Effector memory CD8-positive, alpha-beta T cell (primary cell): ENCODE data around the gene AZIN2.

ENCODE experiments used
- ATAC-seq: fragments of 150-1000 bp; cut with Tn5 transposase; replicated peaks from 2 replicates; pipeline ENCODE4 v1.10.0; 2021; ENCODE audit warnings: mild to moderate bottlenecking, moderate library complexity
- DNase-seq, 3 experiments: peaks; one replicate each; pipeline ENCODE4 v3.0.0; 2021
- H3K27ac Mint-ChIP-seq, 2 donors: one replicate each; pipeline ENCODE4 v1.8.0; 2022; ENCODE audit warnings: mild to moderate bottlenecking in 2 of 2, mixed read lengths in 2 of 2, moderate library complexity in 2 of 2
- H3K27me3 Mint-ChIP-seq, 2 donors: one replicate each; pipeline ENCODE4 v1.8.0; 2022; ENCODE audit warnings: mixed read lengths in 2 of 2
- H3K36me3 Mint-ChIP-seq: one replicate; pipeline ENCODE4 v1.8.0; 2022; ENCODE audit warnings: mild to moderate bottlenecking, moderate library complexity, mixed read lengths; ENCODE audit not compliant: insufficient read depth
- H3K4me1 Mint-ChIP-seq, 2 donors: one replicate each; pipeline ENCODE4 v1.8.0; 2022; ENCODE audit warnings: low read depth in 2 of 2, mixed read lengths in 2 of 2
- H3K4me3 Mint-ChIP-seq, 2 donors: one replicate each; pipeline ENCODE4 v1.8.0; 2022; ENCODE audit warnings: mild to moderate bottlenecking in 2 of 2, mixed read lengths in 2 of 2, moderate library complexity in 2 of 2
- H3K9me3 Mint-ChIP-seq, 2 donors: one replicate each; pipeline ENCODE4 v1.8.0; 2022; ENCODE audit warnings: mixed read lengths in 2 of 2

AZIN2 gene

DNA sequence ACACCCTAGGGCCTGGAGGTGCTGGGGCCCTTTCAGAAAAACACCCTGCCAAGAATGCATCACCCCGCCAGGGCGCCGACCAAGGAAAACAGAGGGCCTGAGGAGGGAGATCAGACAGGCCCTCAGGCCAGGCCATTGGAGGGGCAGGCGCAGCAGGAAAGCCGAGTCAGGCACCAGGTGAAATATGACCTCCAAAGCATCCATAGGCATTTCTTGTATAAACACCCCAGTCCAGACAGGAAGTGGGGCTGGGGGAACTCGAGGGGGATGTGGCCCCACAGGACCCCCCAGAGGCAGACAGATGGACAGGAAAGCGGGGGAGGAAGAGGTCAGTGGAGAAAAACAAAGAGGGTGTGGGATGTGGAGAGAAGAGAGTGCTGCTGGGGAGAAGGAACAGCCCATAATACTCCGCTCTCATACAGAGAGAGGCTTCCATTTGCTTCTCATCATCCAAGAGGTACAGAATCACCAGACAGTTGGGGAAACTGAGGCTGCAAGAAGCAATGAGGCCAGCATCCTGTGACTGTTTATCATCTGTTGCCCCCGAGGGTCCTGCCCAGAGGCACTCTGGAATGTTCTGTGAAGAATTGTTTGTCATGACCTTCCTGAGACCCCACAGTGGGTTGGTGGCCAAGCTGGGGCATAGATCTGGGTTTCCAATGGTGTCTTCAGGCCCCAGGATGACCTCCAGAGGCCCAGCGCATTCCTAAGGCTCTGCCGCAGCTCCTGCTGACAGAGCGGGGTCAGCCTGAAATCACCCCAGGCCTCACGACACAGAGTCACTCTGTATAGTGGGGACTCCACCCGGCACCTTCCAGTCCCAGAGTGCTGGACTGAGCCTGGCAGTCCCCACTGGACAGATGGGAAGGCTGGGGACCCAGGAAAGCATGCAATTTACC, 82.9 kb downstream of the AZIN2 start:
- no peak for DNase-seq
- no peak overlapping the region for H3K4me3 Mint-ChIP-seq
- H3K4me1 Mint-ChIP-seq, result peaks cover 0 to 12% of the 10 kb centered on the region in 2 donors
- no peak overlapping the region for H3K27ac Mint-ChIP-seq
- peaks cover 38% of the 10 kb centered on the region for H3K36me3 Mint-ChIP-seq
- ATAC-seq, result no peak
- no peaks in the 10 kb centered on the region for H3K27me3 Mint-ChIP-seq
- no peaks in the 10 kb centered on the region for H3K9me3 Mint-ChIP-seq

DNA sequence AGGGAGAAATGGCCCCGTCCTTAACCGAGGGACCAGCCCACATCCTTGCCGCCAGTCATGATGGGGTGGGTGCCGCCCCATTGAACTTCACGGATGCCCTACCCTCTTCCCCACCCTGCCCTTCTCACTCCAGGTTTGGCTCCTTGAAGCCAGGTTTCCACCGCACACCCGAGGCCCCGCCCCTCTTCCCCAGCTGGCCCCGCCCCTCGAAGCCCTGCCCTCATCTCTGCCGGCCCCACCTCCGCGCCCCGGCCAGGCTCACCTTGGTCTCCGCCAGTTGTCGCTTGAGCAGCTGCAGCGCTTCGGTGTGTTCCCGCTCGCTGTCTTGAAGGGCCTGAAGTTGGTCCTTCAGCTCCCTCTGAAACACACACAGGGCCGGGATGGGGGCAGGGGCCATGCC, 84.3 kb downstream of the AZIN2 start:
- Mint-ChIP-seq H3K4me3 (no peak overlapping the region), H3K27ac (no peak overlapping the region), H3K36me3 (peaks cover 30% of the 10 kb centered on the region), H3K27me3 (no peaks in the 10 kb centered on the region), H3K9me3 (no peaks in the 10 kb centered on the region), H3K4me1 (peaks cover 0 to 18% of the 10 kb centered on the region in 2 donors)
- DNase-seq (no peak), ATAC-seq (no peak)

DNA sequence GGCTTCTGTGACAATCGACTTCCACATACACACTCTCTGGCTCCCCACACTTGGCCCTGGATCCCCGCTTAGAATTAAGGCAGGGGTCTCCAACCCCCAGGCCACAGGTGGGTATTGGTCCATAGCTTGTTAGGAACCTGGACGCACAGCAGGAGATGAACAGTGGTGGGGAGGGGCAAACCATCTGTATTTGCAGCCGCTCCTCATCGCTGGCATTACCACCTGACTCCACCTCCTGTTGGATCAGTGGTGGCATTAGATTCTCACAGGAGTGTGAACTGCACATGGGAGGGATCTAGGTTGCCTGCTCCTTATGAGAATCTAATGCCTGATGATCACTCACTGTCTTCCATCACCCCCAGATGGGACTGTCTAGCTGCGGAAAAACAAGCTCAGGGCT, 84.9 kb downstream of the AZIN2 start:
- Mint-ChIP-seq H3K9me3 (no peaks in the 10 kb centered on the region), H3K27ac (no peak overlapping the region), H3K4me1 (peaks cover 2 to 19% of the 10 kb centered on the region in 2 donors), H3K4me3 (no peak overlapping the region), H3K27me3 (no peaks in the 10 kb centered on the region), H3K36me3 (peaks cover 29% of the 10 kb centered on the region)
- DNase-seq (no peak), ATAC-seq (no peak)

DNA sequence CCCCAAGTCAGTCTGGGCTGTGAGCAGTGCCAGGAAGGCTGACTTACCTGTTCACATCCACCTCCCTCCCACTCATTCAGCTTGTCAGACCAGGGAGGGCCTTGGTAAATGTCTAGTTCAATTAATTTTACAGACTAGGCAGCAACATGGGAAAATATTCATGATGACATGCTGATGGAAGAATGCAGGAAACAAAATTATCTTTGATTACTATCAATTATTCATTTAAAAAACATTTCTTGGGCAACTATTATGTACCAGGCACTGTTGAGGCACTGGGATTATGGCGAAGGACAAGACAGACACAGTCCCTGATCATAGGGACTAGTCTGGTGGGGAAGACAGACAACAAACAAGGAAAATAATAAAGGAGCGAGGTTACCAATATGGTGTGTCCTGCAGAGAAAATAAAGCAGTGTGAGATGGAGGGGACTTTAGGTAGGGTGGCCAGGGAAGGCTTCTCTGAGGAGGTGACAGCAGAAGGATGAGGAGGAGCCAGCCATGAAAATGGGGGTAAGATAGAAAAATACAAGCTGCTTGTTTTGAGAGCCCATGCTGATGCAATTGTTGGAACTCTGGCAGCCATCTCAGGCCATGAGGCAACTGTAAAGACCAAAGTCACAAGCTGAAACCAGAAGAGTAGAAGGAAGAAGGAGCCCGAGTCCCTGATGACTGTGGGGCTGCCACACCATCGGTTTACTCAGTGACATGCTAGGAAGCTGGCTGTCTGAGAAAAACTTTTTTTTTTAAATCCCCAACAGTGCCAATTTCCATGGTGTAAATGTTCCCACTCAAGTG, 86.9 kb downstream of the AZIN2 start:
- Mint-ChIP-seq H3K4me1 (peaks cover 18 to 29% of the 10 kb centered on the region in 2 donors), H3K36me3 (peaks cover 15% of the 10 kb centered on the region), H3K27ac (no peak overlapping the region), H3K9me3 (no peaks in the 10 kb centered on the region), H3K27me3 (no peaks in the 10 kb centered on the region), H3K4me3 (no peak overlapping the region)
- ATAC-seq (no peak), DNase-seq (no peak)

DNA sequence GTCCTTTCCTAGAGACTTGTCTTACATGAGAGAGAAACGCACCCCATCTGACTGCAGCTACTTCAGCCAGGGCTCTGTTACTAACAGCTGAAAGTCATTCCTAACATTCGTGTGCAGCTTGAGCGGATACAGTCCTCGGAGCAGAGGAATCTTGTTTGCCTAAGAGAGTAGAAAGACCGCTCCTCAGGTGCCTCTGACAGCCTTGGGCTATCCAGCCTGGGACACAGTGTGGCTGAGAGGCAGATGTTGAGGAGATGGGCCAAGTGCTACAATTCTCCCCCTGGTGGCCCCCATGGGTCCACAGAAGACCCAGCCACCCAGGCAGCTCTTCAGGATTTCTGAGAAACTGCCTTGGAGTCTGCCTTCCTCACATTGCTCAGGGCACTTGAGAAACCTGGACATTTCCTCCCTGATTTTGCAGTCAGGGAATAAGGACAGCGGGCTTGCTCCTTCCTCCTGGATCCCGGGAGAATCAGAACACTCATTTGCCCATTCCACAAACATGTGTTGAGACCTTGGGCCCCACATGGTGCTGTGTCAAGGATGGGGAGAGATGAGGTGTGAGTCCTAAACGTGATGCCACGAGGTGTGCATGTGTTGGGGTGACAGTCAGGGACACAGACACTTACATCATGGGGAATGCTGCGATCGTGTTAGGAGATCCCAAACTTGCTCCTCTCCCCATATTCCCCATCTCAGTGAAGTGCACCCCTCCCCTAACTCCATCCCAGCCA, 87.8 kb downstream of the AZIN2 start:
- Mint-ChIP-seq H3K9me3 (no peaks in the 10 kb centered on the region), H3K4me1 (peaks cover 24 to 30% of the 10 kb centered on the region in 2 donors), H3K27ac (no peak overlapping the region), H3K27me3 (no peaks in the 10 kb centered on the region), H3K4me3 (no peak overlapping the region), H3K36me3 (peaks cover 15% of the 10 kb centered on the region)
- DNase-seq (no peak), ATAC-seq (no peak)

DNA sequence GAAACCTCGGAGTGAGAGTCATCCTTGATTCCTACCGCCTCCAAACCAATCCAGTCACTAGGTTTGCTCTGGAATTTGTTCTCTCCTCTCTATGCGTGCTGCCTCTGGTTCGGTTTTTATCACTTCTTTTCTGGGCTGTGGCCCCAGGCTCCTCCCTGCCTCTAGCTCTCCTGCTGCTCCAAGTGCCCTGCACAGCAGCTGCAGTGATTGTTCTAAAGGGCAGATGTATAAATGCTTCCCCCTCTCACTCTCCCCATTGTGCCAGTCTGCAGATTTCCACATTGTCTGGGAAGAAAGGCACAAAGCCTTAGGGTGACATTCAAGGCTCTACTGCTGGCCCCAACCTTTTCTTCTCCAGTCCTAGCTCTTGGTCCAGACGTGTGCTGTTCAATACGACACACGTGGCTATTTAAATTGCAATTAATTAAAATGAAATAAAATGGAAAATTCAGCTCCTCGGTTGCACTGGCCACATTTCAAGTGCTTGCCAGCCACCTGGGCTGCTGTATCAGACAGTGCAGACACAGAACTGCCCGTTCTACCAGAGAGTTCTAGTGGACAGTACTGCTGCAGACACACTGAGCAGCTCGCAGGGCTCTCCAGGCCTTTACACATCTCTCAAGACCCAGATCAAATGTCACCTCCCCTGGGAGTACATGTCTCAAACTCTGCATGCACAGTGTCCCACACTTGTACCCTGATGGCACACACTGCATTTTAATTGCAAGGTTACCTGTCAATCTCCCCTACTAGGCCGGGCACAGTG, 88.5 kb downstream of the AZIN2 start:
- Mint-ChIP-seq H3K9me3 (no peaks in the 10 kb centered on the region), H3K36me3 (peaks cover 11% of the 10 kb centered on the region), H3K4me3 (no peak overlapping the region), H3K4me1 (peaks cover 24 to 31% of the 10 kb centered on the region in 2 donors), H3K27ac (peak overlapping the region in 1 of 2 donors; percentile 69), H3K27me3 (no peaks in the 10 kb centered on the region)
- DNase-seq, result no peak
- ATAC-seq, result no peak
